ENCODE data around the gene BPHL.
"Not testable (repeated sequence)": the region's sequence is repeated elsewhere in the genome, so short reads cannot be mapped to it uniquely, and the experiment has no call there.

DNA sequence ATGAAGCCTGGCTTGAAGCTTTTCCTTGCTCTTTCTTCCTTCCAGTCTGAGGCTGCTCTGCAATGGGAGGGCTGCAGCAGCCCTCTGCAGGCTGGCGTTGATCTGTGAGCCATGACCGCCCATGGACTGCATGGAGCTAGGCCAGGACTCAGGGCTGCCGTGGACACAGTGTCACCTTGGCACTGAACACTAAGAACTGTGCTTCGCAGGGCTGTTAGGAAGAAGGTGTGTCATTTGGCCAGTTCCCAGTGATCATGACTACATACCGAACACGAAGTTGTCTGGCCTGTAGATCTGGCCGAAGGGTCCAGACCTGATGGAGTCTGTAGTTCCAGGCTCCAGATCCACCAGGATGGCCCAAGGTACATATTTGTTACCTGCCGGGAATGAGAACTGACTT is 60.2 kb downstream of the BPHL start:
- TF ChIP-seq, protein P1, sequence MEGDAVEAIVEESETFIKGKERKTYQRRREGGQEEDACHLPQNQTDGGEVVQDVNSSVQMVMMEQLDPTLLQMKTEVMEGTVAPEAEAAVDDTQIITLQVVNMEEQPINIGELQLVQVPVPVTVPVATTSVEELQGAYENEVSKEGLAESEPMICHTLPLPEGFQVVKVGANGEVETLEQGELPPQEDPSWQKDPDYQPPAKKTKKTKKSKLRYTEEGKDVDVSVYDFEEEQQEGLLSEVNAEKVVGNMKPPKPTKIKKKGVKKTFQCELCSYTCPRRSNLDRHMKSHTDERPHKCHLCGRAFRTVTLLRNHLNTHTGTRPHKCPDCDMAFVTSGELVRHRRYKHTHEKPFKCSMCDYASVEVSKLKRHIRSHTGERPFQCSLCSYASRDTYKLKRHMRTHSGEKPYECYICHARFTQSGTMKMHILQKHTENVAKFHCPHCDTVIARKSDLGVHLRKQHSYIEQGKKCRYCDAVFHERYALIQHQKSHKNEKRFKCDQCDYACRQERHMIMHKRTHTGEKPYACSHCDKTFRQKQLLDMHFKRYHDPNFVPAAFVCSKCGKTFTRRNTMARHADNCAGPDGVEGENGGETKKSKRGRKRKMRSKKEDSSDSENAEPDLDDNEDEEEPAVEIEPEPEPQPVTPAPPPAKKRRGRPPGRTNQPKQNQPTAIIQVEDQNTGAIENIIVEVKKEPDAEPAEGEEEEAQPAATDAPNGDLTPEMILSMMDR (IDR thresholded peaks at IDR 0.05) = not testable (repeated sequence)
- TF ChIP-seq POLR2A, POLR2AphosphoS5, EP300 (IDR thresholded peaks at IDR 0.05): not testable (repeated sequence)

Data from sigmoid colon (tissue), 4 donors.